ENCODE data around the gene C1QTNF6. TPM values are rescaled to one million over a fixed set of nuclear protein-coding genes. Genes with fewer than 3 reads are reported as not detected.
A peak's percentile ranks its signal among the peaks of the same experiment; 100 is the strongest.

Gene C1QTNF6
- total and polyA plus RNA-seq, 10 of the 15 experiments (the other 5 are each of a cell fraction or from before 2014, with no cell fraction given): 0.16 to 4.1 (median 1.3) TPM

GRCh38 chr22:37162221-37163095 is 25.6 kb downstream of the C1QTNF6 start (continued):
- TF ChIP-seq ZNF687 (IDR thresholded peaks at IDR 0.05) (peak; percentile 93), ESRRA (IDR thresholded peaks at IDR 0.05; ENCODE audit: low read length) (peak; percentile 95), SMAD5 (IDR thresholded peaks at IDR 0.05; ENCODE audit: low read depth) (0 out of 2 replicates have a peak, but pooled peaks have one; percentile 36), STAT3 (IDR thresholded peaks at IDR 0.05; ENCODE audit: low read depth, low read length) (no peak), ZNF622 (IDR thresholded peaks at IDR 0.05) (no peak), POLR2AphosphoS5 (IDR thresholded peaks at IDR 0.05; ENCODE audit: low read length) (peak; percentile 65; the same call in 1 of the 2 replicates), GATAD2B (conservative IDR thresholded peaks at IDR 0.05; ENCODE audit: low read depth) (peak; percentile 94), E2F8 (IDR thresholded peaks at IDR 0.05; ENCODE audit: low read depth, partially characterized antibody) (no peak), ZBTB40 (IDR thresholded peaks at IDR 0.05; ENCODE audit: borderline replicate concordance) (no peak), CHD1 (IDR thresholded peaks at IDR 0.05; ENCODE audit: low read depth, low read length) (no peak), RELA (IDR thresholded peaks at IDR 0.05; ENCODE audit: borderline replicate concordance, partially characterized antibody) (peak; percentile 58), CEBPZ (IDR thresholded peaks at IDR 0.05; ENCODE audit: low read depth, low read length) (no peak)

All from GM12878 (cell line).